ENCODE measurements around the gene RECQL5.

DNA sequence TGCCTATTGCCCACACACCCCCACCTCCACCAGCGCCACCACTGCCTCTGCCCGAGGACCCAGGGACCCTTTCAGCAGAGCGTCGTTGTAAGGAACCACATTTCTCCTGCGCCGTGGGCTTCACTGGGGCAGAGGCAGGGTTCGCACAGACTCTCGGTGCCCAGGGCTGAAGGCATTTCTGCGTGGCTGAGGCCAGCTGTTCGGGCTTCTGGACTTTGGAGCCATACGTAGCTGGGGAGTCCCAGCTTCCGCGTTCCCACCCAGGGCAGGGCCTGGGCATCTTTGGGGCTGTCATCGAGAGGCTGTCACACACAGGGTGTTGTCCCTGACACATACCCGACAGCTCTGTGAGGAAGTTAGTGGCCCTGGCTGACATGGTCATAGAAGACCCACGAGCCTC lies 49.7 kb downstream of the RECQL5 start:
- TF ChIP-seq POLR2A (IDR thresholded peaks at IDR 0.05; ENCODE audit: low read length), result no peak
- no peak for TF ChIP-seq GATA1 (IDR thresholded peaks at IDR 0.05; ENCODE audit: low read depth, low read length)
